ENCODE results near the gene ZFPM1. TPM values are rescaled to one million over a fixed set of nuclear protein-coding genes. Genes with fewer than 3 reads are reported as not detected.

Gene ZFPM1
- total RNA-seq, 3 donors from 2014 or later = 14.2 to 17.3 (median 15.9) TPM

GRCh38 chr16:88524973-88525662 is 72.0 kb downstream of the ZFPM1 start:
- DNase-seq = no peak
- no peak for ATAC-seq
- Mint-ChIP-seq H3K36me3 (ENCODE audit: insufficient read depth) (no peaks in the 10 kb centered on the region), H3K9me3 (no peaks in the 10 kb centered on the region), H3K4me1 (ENCODE audit: low read depth) (no peaks in the 10 kb centered on the region), H3K27me3 (ENCODE audit: low read depth) (no peaks in the 10 kb centered on the region), H3K4me3 (no peak overlapping the region)

- Mint-ChIP-seq H3K4me1 (ENCODE audit: low read depth) (no peaks in the 10 kb centered on the region), H3K27me3 (ENCODE audit: low read depth) (no peaks in the 10 kb centered on the region), H3K36me3 (ENCODE audit: insufficient read depth) (no peaks in the 10 kb centered on the region), H3K4me3 (no peak overlapping the region), H3K9me3 (no peaks in the 10 kb centered on the region)
- ATAC-seq = no peak
- no peak for DNase-seq
Measured at GRCh38 chr16:88525663-88525990, 72.5 kb downstream of the ZFPM1 start.

- Mint-ChIP-seq H3K4me3 (no peak overlapping the region), H3K36me3 (ENCODE audit: insufficient read depth) (no peaks in the 10 kb centered on the region), H3K4me1 (ENCODE audit: low read depth) (no peaks in the 10 kb centered on the region), H3K9me3 (no peaks in the 10 kb centered on the region), H3K27me3 (ENCODE audit: low read depth) (no peaks in the 10 kb centered on the region)
- ATAC-seq (no peak), DNase-seq (no peak)
Measured at GRCh38 chr16:88526008-88526905, 73.2 kb downstream of the ZFPM1 start.

GRCh38 chr16:88526906-88527185 is 73.8 kb downstream of the ZFPM1 start:
- H3K36me3 Mint-ChIP-seq (ENCODE audit: insufficient read depth) = no peaks in the 10 kb centered on the region
- ATAC-seq (no peak), DNase-seq (no peak)
- no peaks in the 10 kb centered on the region for H3K27me3 Mint-ChIP-seq (ENCODE audit: low read depth)
- H3K9me3 Mint-ChIP-seq = no peaks in the 10 kb centered on the region
- no peak overlapping the region for H3K4me3 Mint-ChIP-seq
- H3K4me1 Mint-ChIP-seq (ENCODE audit: low read depth) = no peaks in the 10 kb centered on the region

- no peaks in the 10 kb centered on the region for H3K36me3 Mint-ChIP-seq (ENCODE audit: insufficient read depth)
- peak; percentile 69 for ATAC-seq
- no peaks in the 10 kb centered on the region for H3K27me3 Mint-ChIP-seq (ENCODE audit: low read depth)
- no peaks in the 10 kb centered on the region for H3K4me1 Mint-ChIP-seq (ENCODE audit: low read depth)
- no peaks in the 10 kb centered on the region for H3K9me3 Mint-ChIP-seq
- DNase-seq = peak; percentile 59
- H3K4me3 Mint-ChIP-seq = no peak overlapping the region
Measured at GRCh38 chr16:88527186-88527936, 74.3 kb downstream of the ZFPM1 start.

GRCh38 chr16:88527937-88528743 is 75.1 kb downstream of the ZFPM1 start:
- H3K4me1 Mint-ChIP-seq (ENCODE audit: low read depth) = no peaks in the 10 kb centered on the region
- ATAC-seq = no peak

GRCh38 chr16:88528902-88529318 is 75.8 kb downstream of the ZFPM1 start:
- H3K27me3 Mint-ChIP-seq (ENCODE audit: low read depth) = no peaks in the 10 kb centered on the region
- no peak overlapping the region for H3K4me3 Mint-ChIP-seq
- ATAC-seq (no peak), DNase-seq (no peak)
- H3K9me3 Mint-ChIP-seq = no peaks in the 10 kb centered on the region
- H3K4me1 Mint-ChIP-seq (ENCODE audit: low read depth) = no peaks in the 10 kb centered on the region
- H3K36me3 Mint-ChIP-seq (ENCODE audit: insufficient read depth) = no peaks in the 10 kb centered on the region

More at GRCh38 chr16:88527937-88528743, 75.1 kb downstream of the ZFPM1 start:
- no peak for DNase-seq
- H3K27me3 Mint-ChIP-seq (ENCODE audit: low read depth) = no peaks in the 10 kb centered on the region
- H3K9me3 Mint-ChIP-seq = no peaks in the 10 kb centered on the region
- no peak overlapping the region for H3K4me3 Mint-ChIP-seq
- no peaks in the 10 kb centered on the region for H3K36me3 Mint-ChIP-seq (ENCODE audit: insufficient read depth)

- Mint-ChIP-seq H3K36me3 (ENCODE audit: insufficient read depth) (no peaks in the 10 kb centered on the region), H3K9me3 (no peaks in the 10 kb centered on the region), H3K27me3 (ENCODE audit: low read depth) (no peaks in the 10 kb centered on the region), H3K4me1 (ENCODE audit: low read depth) (no peaks in the 10 kb centered on the region), H3K4me3 (no peak overlapping the region)
- ATAC-seq (no peak), DNase-seq (no peak)
Measured at GRCh38 chr16:88529596-88529995, 76.5 kb downstream of the ZFPM1 start.

- DNase-seq = no peak
- ATAC-seq = no peak
- H3K36me3 Mint-ChIP-seq (ENCODE audit: insufficient read depth) = no peaks in the 10 kb centered on the region
- H3K27me3 Mint-ChIP-seq (ENCODE audit: low read depth) = no peaks in the 10 kb centered on the region
- H3K9me3 Mint-ChIP-seq = no peaks in the 10 kb centered on the region
- no peak overlapping the region for H3K4me3 Mint-ChIP-seq
- peaks cover 3% of the 10 kb centered on the region for H3K4me1 Mint-ChIP-seq (ENCODE audit: low read depth)
Measured at GRCh38 chr16:88530051-88530857, 77.2 kb downstream of the ZFPM1 start.

- no peak for ATAC-seq
- no peaks in the 10 kb centered on the region for H3K9me3 Mint-ChIP-seq
- H3K4me3 Mint-ChIP-seq = no peak overlapping the region
- DNase-seq = no peak
- peaks cover 9% of the 10 kb centered on the region for H3K4me1 Mint-ChIP-seq (ENCODE audit: low read depth)
- no peaks in the 10 kb centered on the region for H3K27me3 Mint-ChIP-seq (ENCODE audit: low read depth)
- H3K36me3 Mint-ChIP-seq (ENCODE audit: insufficient read depth) = no peaks in the 10 kb centered on the region
Measured at GRCh38 chr16:88530858-88531203, 77.8 kb downstream of the ZFPM1 start.

GRCh38 chr16:88531346-88531745 is 78.3 kb downstream of the ZFPM1 start:
- no peak for ATAC-seq
- no peak for DNase-seq
- no peaks in the 10 kb centered on the region for H3K36me3 Mint-ChIP-seq (ENCODE audit: insufficient read depth)

GRCh38 chr16:88531931-88532433 is 78.9 kb downstream of the ZFPM1 start:
- DNase-seq (no peak), ATAC-seq (no peak)
- no peaks in the 10 kb centered on the region for H3K36me3 Mint-ChIP-seq (ENCODE audit: insufficient read depth)
- H3K27me3 Mint-ChIP-seq (ENCODE audit: low read depth) = no peaks in the 10 kb centered on the region
- H3K4me1 Mint-ChIP-seq (ENCODE audit: low read depth) = peaks cover 11% of the 10 kb centered on the region
- H3K4me3 Mint-ChIP-seq = no peak overlapping the region
- H3K9me3 Mint-ChIP-seq = no peaks in the 10 kb centered on the region

More at GRCh38 chr16:88531346-88531745, 78.3 kb downstream of the ZFPM1 start:
- Mint-ChIP-seq H3K4me1 (ENCODE audit: low read depth) (peaks cover 11% of the 10 kb centered on the region), H3K4me3 (no peak overlapping the region), H3K9me3 (no peaks in the 10 kb centered on the region), H3K27me3 (ENCODE audit: low read depth) (no peaks in the 10 kb centered on the region)

GRCh38 chr16:88532434-88533241 is 79.6 kb downstream of the ZFPM1 start:
- Mint-ChIP-seq H3K36me3 (ENCODE audit: insufficient read depth) (no peaks in the 10 kb centered on the region), H3K9me3 (no peaks in the 10 kb centered on the region), H3K4me3 (no peak overlapping the region), H3K4me1 (ENCODE audit: low read depth) (peaks cover 11% of the 10 kb centered on the region), H3K27me3 (ENCODE audit: low read depth) (no peaks in the 10 kb centered on the region)
- DNase-seq = no peak
- no peak for ATAC-seq

Measured in activated T-cell treated with anti-CD3 and anti-CD28 coated beads, Interleukin-2, amount 50 U/mL, for 4 hours (primary cell).